K562 (cell line): Measurements from ENCODE around the gene ZNF385C. TPM values are rescaled to one million over a fixed set of nuclear protein-coding genes. Genes with fewer than 3 reads are reported as not detected.
A peak's percentile ranks its signal among the peaks of the same experiment; 100 is the strongest.

Experiments
- ATAC-seq: fragments of 200-7000 bp; cut with Tn5 transposase; 3 replicates; pipeline ENCODE4 v1.9.1; 2020; ENCODE audit warnings: moderate library complexity
- BruUV-seq: library from RNA; stranded (reverse); fragments of 400-500 nt; replicated peaks from 2 replicates; lab custom pipeline; 2021; lab: Mats Ljungman, UMichigan
- CTCF ChIA-PET: fragments of 300-600 bp; formaldehyde crosslinking; extraction: SDS; loops from one replicate; lab custom pipeline; 2021; ENCODE audit warnings: low intra/inter-chr PET ratio; lab: Yijun Ruan, JAX
- POLR2A ChIA-PET: fragments of 300-600, 350-650 bp; sonication (Branson Sonifier 250); formaldehyde crosslinking; extraction: SDS; loops from one replicate; lab custom pipeline; 2021; ENCODE audit warnings: antibody characterized with exemption, inconsistent platforms; lab: Yijun Ruan, JAX
- DNase-seq, 4 experiments: peaks; one replicate each; pipeline versions ENCODE4 v3.0.0 to v3.0.0-alpha.2; 2011 to 2018; ENCODE audit warnings: low spot score in 3 of 4, mixed read lengths in 3 of 4; ENCODE audit errors: extremely low read depth in 1 of 4
- FAIRE-seq: peaks from 2 replicates; lab custom pipeline; 2011; peaks lifted over from hg19 to GRCh38; lab: Jason Lieb, UNC
- H2AFZ ChIP-seq: 2 replicates; pipeline ENCODE4 v1.6.0; 2011; ENCODE audit warnings: low read depth, low read length, control low read depth, inconsistent platforms
- H3K27ac ChIP-seq: fragments of 200-600 bp; 3 replicates; pipeline ENCODE4 v1.8.0; 2011; ENCODE audit warnings: low read depth, mild to moderate bottlenecking, control low read depth, inconsistent platforms, low read length, moderate library complexity, mixed read lengths; ENCODE audit errors: extremely low read depth
- H3K27me3 ChIP-seq, 2 experiments: fragments of 300-600 bp in 1 of 2; 2 replicates in 1 of 2; 3 replicates in 1 of 2; pipeline versions ENCODE4 v1.6.0 to v1.8.0; 2011; ENCODE audit warnings: inconsistent platforms in 2 of 2, low read length in 2 of 2, mild to moderate bottlenecking in 1 of 2, mixed read lengths in 1 of 2, moderate library complexity in 1 of 2; ENCODE audit not compliant: control insufficient read depth in 2 of 2, insufficient read depth in 2 of 2
- H3K36me3 ChIP-seq: fragments of 300-600 bp; 3 replicates; pipeline ENCODE4 v1.8.0; 2011; ENCODE audit warnings: mild to moderate bottlenecking, low read length, inconsistent platforms; ENCODE audit not compliant: control insufficient read depth, insufficient read depth
- H3K4me1 ChIP-seq, 2 experiments: fragments of 200-600 bp in 1 of 2; replicated peaks in 1 of 2; 2 replicates in 1 of 2; 3 replicates in 1 of 2; pipeline versions ENCODE4 v1.5.1 to v1.8.0; 2011; ENCODE audit warnings: inconsistent platforms in 2 of 2, low read length in 2 of 2, mild to moderate bottlenecking in 1 of 2, mixed read lengths in 1 of 2, moderate library complexity in 1 of 2; ENCODE audit not compliant: control insufficient read depth in 2 of 2, insufficient read depth in 2 of 2
- H3K4me2 ChIP-seq: 2 replicates; pipeline ENCODE4 v1.6.1; 2011; ENCODE audit warnings: low read length, control low read depth, inconsistent platforms, mixed read lengths; ENCODE audit not compliant: insufficient read depth
- H3K4me3 ChIP-seq: fragments of 200-600 bp; sonication (generic), shearing (Covaris generic); 2 replicates; pipeline ENCODE4 v1.5.1; 2016; ENCODE audit warnings: control low read depth, inconsistent platforms
- H3K79me2 ChIP-seq: fragments of 200-600 bp; 3 replicates; pipeline ENCODE4 v1.8.0; 2011; ENCODE audit warnings: low read length, inconsistent platforms; ENCODE audit not compliant: control insufficient read depth, insufficient read depth
- H3K9ac ChIP-seq, 2 experiments: 2 replicates each; pipeline versions ENCODE4 v1.6.0 to v1.6.1; 2011; ENCODE audit warnings: low read depth in 2 of 2, low read length in 2 of 2, control low read depth in 1 of 2, inconsistent platforms in 1 of 2, mild to moderate bottlenecking in 1 of 2, mixed read lengths in 1 of 2; ENCODE audit not compliant: insufficient read depth in 1 of 2
- H3K9me1 ChIP-seq: one replicate; pipeline ENCODE4 v1.6.0; 2011; ENCODE audit warnings: inconsistent platforms, mild to moderate bottlenecking, low read length, moderate library complexity; ENCODE audit not compliant: control insufficient read depth, insufficient read depth
- H3K9me3 ChIP-seq: replicated peaks from 2 replicates; pipeline ENCODE4 v1.5.1; 2011; ENCODE audit warnings: low read depth, low read length, inconsistent platforms; ENCODE audit not compliant: control insufficient read depth, insufficient read depth
- H4K20me1 ChIP-seq: replicated peaks from 2 replicates; pipeline ENCODE4 v1.6.1; 2011; ENCODE audit warnings: low read length, inconsistent platforms, mixed read lengths; ENCODE audit not compliant: control insufficient read depth, insufficient read depth
- ARID2 ChIP-seq: fragments of 450-650 bp; IDR thresholded peaks from 2 replicates; pipeline ENCODE4 v1.6.1; 2017; ENCODE audit warnings: antibody characterized with exemption, mild to moderate bottlenecking
- BRD9 ChIP-seq: fragments of 450-650 bp; IDR thresholded peaks from 2 replicates; pipeline ENCODE4 v1.6.1; 2018; ENCODE audit warnings: low read depth; ENCODE audit not compliant: partially characterized antibody
- EWSR1 ChIP-seq: fragments of 450-650 bp; IDR thresholded peaks from 2 replicates; pipeline ENCODE4 v1.6.1; 2018; ENCODE audit warnings: borderline replicate concordance, mild to moderate bottlenecking, low read depth, moderate library complexity; ENCODE audit not compliant: partially characterized antibody
- HMGN3 ChIP-seq: IDR thresholded peaks from 2 replicates; pipeline ENCODE4 v1.6.1; 2011; ENCODE audit warnings: borderline replicate concordance, low read depth, mild to moderate bottlenecking, mixed read lengths, low read length; ENCODE audit not compliant: insufficient read length; ENCODE audit errors: extremely low read depth
- L3MBTL2 ChIP-seq: fragments of 450-650 bp; IDR thresholded peaks from 2 replicates; pipeline ENCODE4 v1.6.1; 2016; ENCODE audit warnings: mild to moderate bottlenecking, moderate library complexity
- NFE2 ChIP-seq: IDR thresholded peaks from 2 replicates; pipeline ENCODE4 v1.6.1; 2014; ENCODE audit warnings: antibody characterized with exemption, low read depth
- POLR2G ChIP-seq: fragments of 200-400 bp; formaldehyde crosslinking; IDR thresholded peaks from 2 replicates; pipeline ENCODE4 v1.6.1; 2017; ENCODE audit warnings: low read depth, mild to moderate bottlenecking, antibody characterized with exemption, low read length, moderate library complexity
- RBM22 ChIP-seq: fragments of 200-400 bp; formaldehyde crosslinking; IDR thresholded peaks from 2 replicates; pipeline ENCODE4 v1.6.1; 2018; ENCODE audit warnings: low read length, low read depth; ENCODE audit not compliant: poor library complexity, severe bottlenecking
- TCF3 ChIP-seq: sonication (generic); formaldehyde crosslinking; IDR thresholded peaks from 2 replicates; pipeline ENCODE4 v1.4.0; 2020; ENCODE audit warnings: mild to moderate bottlenecking, missing genetic modification reagents
- ZBTB33 ChIP-seq: sonication (generic); formaldehyde crosslinking; IDR thresholded peaks from 2 replicates; pipeline ENCODE4 v1.8.1; 2023; ENCODE audit warnings: mild to moderate bottlenecking, missing genetic modification reagents
- ZNF232 ChIP-seq: sonication (generic); formaldehyde crosslinking; IDR thresholded peaks from 2 replicates; pipeline ENCODE4 v1.8.0; 2022; ENCODE audit warnings: mild to moderate bottlenecking, missing genetic modification reagents
- WGBS: fragments of 100-300 bp; shearing (Covaris generic); methylation state at CpG from one replicate; pipeline ENCODE4 v1.1.6; 2016; ENCODE audit warnings: low coverage, mixed read lengths; ENCODE audit not compliant: insufficient coverage; ENCODE audit errors: missing lambda C conversion rate; 5-methylcytosine and 5-hydroxymethylcytosine counted together
- in situ Hi-C: fragments of 300-500 bp; cut with MboI; formaldehyde crosslinking; loops from 4 replicates; pipeline ENCODE4 v1.15.0; 2018; ENCODE audit warnings: inconsistent platforms, mixed read lengths
- intact Hi-C: fragments of 100-400 bp; cut with micrococcal nuclease; formaldehyde crosslinking; loops from 2 replicates; pipeline ENCODE4 v1.14.2; 2022
- polyA plus RNA-seq, 8 experiments: library from polyadenylated mRNA; depleted of rRNA in 4 of 8; stranded (reverse) in 5 of 8; unstranded in 3 of 8; fragments of >200 nt; fragmentation: Nextera tagmentation in 2 of 8; fragmentation: Illumina TruSeq in 1 of 8; extraction: Ambion mirVana in 2 of 8; extraction: Trizol in 1 of 8; gene quantifications; 2 replicates each; pipeline versions ENCODE4 v1.2.1 to v1.2.3, GENCODE V29; 2011 to 2014; ENCODE audit warnings: inconsistent platforms in 1 of 8, missing spikeins in 1 of 8
- total RNA-seq, 7 experiments: library from RNA; depleted of rRNA in 6 of 7; stranded (reverse); fragments of >200 nt in 6 of 7; fragmentation: Illumina TruSeq in 2 of 7; extraction: Trizol in 2 of 7; gene quantifications; 2 replicates each; pipeline versions ENCODE4 v1.2.1 to v1.2.3, GENCODE V29; 2011 to 2021; ENCODE audit warnings: low replicate concordance in 1 of 7
- TF ChIP-seq, protein P1 (sequence below), 2 experiments: fragments of 450-650 bp in 1 of 2; IDR thresholded peaks; 2 replicates each; pipeline ENCODE4 v1.6.1; 2011 to 2017; ENCODE audit warnings: low read depth in 2 of 2, antibody characterized with exemption in 1 of 2, borderline replicate concordance in 1 of 2, low read length in 1 of 2, mild to moderate bottlenecking in 1 of 2, mixed read lengths in 1 of 2; ENCODE audit not compliant: control insufficient read depth in 1 of 2
- TF ChIP-seq, protein P2 (sequence below): fragments of 250-450 bp; sonication (Bioruptor Pico); IDR thresholded peaks from 2 replicates; pipeline ENCODE4 v1.9.0; 2021; ENCODE audit warnings: mild to moderate bottlenecking

Gene ZNF385C
- total and polyA plus RNA-seq, 9 of the 15 experiments (the other 6 are each of a cell fraction or from before 2014, with no cell fraction given): 0.03 to 0.35 (median 0.18) TPM; not detected in 1

DNA sequence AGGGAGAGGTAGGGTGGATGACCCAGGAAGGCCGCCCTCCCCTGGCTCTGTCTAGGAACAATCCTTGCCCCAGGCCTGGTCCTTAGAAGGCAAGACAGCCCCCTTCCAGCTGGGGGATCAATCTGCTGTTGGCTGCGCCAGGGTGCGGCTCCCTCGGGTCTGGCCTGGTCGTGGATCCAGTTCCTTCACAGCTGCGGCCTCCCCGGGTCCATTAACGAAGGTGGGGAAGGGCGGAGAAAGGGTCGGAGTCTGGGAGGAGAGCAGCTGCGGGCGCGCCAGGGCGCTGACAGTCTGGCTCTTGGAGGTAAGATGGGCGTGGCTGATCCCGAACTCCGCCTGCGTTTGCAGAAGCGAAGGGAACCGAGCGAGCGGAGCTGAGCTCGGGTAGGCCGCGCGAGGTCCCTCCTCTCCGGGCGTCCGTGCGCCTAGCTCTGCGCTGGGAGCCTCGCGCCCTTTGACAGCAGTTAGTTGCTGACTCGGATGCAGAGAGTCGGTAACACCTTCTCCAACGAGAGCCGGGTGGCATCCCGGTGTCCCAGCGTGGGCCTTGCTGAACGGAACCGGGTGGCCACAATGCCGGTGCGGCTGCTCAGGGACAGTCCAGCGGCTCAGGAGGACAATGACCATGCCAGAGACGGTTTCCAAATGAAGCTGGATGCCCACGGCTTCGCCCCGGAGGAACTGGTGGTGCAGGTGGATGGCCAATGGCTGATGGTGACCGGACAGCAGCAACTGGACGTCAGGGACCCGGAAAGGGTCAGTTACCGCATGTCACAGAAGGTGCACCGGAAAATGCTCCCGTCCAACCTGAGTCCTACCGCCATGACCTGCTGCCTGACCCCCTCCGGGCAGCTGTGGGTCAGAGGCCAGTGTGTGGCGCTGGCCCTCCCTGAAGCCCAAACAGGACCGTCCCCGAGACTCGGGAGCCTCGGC lies 24.4 kb upstream of the ZNF385C start, which contains the start of gene HSPB9:
TSS of gene HSPB9 (plus strand) at position 434 of the 933 bp plus-strand sequence. CDS start at position 481, 47 bp downstream.
- ATAC-seq (no peak), DNase-seq (no peak), FAIRE-seq (no peak)
- Histone ChIP-seq H3K27ac (peak within 1 kb of the TSS; percentile 67), H3K9me3 (no peaks in the 10 kb centered on the region), H3K9ac (peak within 1 kb of the TSS in 1 of 2 experiments; percentile 89; a peak in 3 of 4 replicates), H3K36me3 (peaks cover 58% of the 10 kb centered on the region), H4K20me1 (no peaks in the 10 kb centered on the region), H3K79me2 (peaks cover 10% of the 10 kb centered on the region; the same call in 2 of the 3 replicates), H3K27me3 (no peaks in the 10 kb centered on the region), H3K4me1 (peaks cover 13 to 37% of the 10 kb centered on the region in 2 experiments), H3K4me3 (no peak within 1 kb of the TSS), H2AFZ (peak within 1 kb of the TSS; percentile 86), H3K9me1 (peaks cover 3% of the 10 kb centered on the region), H3K4me2 (peak within 1 kb of the TSS; percentile 50)
- no TSS peak for BruUV-seq
- intact Hi-C loops (no loop called here), in situ Hi-C loops (loop anchor here (25.0 kb wide), 1 partner anchor 385 kb away; the partner anchor contains the start of gene HAP1)
- CTCF ChIA-PET: no interaction called here
- TF ChIP-seq ZBTB33 (peak; percentile 64), EWSR1 (no peak), RBM22 (peak; percentile 26), ZNF232 (no peak), BRD9 (no peak), ARID2 (no peak), L3MBTL2 (no peak), POLR2G (peak; percentile 55), NFE2 (no peak), HMGN3 (no peak), TCF3 (CRISPR knock-in tag) (no peak)
- TF ChIP-seq, protein P1, sequence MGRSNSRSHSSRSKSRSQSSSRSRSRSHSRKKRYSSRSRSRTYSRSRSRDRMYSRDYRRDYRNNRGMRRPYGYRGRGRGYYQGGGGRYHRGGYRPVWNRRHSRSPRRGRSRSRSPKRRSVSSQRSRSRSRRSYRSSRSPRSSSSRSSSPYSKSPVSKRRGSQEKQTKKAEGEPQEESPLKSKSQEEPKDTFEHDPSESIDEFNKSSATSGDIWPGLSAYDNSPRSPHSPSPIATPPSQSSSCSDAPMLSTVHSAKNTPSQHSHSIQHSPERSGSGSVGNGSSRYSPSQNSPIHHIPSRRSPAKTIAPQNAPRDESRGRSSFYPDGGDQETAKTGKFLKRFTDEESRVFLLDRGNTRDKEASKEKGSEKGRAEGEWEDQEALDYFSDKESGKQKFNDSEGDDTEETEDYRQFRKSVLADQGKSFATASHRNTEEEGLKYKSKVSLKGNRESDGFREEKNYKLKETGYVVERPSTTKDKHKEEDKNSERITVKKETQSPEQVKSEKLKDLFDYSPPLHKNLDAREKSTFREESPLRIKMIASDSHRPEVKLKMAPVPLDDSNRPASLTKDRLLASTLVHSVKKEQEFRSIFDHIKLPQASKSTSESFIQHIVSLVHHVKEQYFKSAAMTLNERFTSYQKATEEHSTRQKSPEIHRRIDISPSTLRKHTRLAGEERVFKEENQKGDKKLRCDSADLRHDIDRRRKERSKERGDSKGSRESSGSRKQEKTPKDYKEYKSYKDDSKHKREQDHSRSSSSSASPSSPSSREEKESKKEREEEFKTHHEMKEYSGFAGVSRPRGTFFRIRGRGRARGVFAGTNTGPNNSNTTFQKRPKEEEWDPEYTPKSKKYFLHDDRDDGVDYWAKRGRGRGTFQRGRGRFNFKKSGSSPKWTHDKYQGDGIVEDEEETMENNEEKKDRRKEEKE (IDR thresholded peaks at IDR 0.05; ENCODE audit: borderline replicate concordance in 1 of 2, control insufficient read depth in 1 of 2, low read depth in 2 of 2, low read length in 1 of 2): no peak
- TF ChIP-seq, protein P2, sequence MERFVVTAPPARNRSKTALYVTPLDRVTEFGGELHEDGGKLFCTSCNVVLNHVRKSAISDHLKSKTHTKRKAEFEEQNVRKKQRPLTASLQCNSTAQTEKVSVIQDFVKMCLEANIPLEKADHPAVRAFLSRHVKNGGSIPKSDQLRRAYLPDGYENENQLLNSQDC: no peak
- POLR2A ChIA-PET: no interaction called here
- 94% methylated on average over 48 of the region's 61 CpGs for WGBS
